Glomerular visceral epithelial cell (primary cell): Measurements from ENCODE around the gene ALOX12B.
A peak's percentile ranks its signal among the peaks of the same experiment; 100 is the strongest.
"Not testable (repeated sequence)": the region's sequence is repeated elsewhere in the genome, so short reads cannot be mapped to it uniquely, and the experiment has no call there.

ENCODE experiments used
- DNase-seq: peaks from one replicate; pipeline ENCODE4 v3.0.0-alpha.2; 2016; ENCODE audit errors: extremely low spot score

Gene ALOX12B

DNA sequence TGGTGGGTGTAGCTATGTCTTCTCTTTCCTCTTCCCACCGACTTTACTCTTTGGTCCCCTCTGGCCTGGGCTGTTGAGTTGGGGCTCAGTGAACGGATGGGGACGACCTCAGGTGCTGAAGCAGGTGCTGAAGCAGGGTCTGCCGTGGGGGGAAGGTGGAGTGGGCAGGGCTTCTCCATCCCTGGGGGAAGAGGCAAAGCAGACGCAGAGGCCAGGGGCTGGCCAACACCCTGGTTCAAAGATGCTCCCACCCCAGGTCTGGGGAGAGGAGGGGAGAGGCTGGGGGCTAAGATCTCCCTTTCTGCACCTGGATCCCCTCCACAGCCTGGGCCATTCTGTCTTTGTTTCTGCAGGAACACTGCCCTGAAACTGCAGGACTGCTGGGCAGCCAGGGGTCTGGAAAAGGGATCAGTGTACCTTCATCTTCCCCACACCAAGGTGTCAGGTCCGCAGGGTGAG is 22.9 kb downstream of the ALOX12B start:
- DNase-seq, result no peak

DNA sequence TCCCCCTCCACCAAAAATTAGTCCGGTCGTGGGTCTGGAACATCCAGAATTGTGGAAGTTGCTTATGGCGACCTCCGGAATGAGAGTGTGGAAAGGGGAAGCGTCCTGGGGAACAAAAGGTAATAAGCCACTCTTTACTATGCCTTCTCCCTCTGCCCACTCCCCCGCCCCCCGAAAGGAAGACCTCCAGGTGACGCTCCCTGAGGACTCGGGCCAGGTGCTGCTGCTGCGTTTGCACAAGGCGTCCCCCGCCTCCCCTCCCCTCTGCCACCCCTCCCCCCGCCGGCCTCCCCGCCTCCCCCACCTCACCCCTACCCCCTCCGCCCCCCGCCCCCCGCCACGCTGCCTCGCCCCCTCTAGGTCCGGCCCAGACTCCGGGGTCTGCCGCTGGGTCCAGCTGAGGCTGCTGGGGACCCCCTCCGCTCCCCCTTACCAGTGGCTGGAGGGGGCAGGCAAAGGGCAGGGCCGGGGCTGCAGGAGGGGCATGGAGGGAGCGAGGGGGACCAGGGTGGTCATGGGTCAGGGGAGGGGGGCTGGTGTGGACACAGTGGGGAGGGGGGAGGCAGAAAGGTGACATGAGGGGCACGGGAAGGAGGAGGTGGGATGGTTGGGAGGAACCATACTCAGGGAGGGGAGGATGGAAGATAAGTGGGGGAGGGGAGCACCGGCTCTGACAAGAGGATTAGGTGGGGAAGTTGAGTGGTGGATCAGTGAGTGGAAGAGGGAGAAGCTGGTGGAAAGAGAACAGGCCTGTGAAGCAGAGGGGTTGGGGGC is 23.6 kb downstream of the ALOX12B start:
- no peak for DNase-seq

- no peak for DNase-seq
Observed at GRCh38 chr17:8062807-8063483, 24.6 kb downstream of the ALOX12B start.

- no peak for DNase-seq
Observed at GRCh38 chr17:8062435-8062806, 25.1 kb downstream of the ALOX12B start.

DNA sequence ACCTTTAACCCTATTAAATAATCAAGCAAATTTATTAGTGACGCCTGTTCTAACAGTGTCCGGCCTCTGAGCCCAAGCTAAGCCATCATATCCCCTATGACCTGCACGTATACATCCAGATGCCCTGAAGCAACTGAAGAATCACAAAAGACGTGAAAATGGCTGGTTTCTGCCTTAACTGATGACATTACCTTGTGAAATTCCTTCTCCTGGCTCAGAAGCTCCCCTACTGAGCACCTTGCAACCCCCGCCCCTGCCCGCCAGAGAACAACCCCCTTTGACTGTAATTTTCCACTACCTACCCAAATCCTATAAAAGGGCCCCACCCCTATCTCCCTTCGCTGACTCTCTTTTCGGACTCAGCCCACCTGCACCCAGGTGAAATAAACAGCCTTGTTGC is 25.7 kb downstream of the ALOX12B start:
- not testable (repeated sequence) for DNase-seq

DNA sequence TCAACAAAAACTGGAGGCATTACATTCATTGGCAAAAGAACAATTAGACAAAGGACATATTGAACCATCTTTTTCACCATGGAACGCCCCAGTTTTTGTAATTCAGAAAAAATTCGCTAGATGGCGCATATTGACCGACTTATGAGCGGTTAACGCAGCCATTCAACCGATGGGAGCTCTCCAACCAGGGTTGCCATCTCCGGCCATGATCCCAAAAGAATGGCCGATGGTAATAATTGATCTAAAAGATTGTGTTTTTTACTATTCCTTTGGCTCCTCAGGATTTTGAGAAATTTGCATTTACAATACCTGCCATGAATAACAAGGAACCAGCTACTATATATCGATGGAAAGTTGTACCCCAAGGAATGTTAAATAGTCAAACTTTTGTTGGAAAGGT is 27.2 kb downstream of the ALOX12B start:
- DNase-seq, result peak; percentile 70

DNA sequence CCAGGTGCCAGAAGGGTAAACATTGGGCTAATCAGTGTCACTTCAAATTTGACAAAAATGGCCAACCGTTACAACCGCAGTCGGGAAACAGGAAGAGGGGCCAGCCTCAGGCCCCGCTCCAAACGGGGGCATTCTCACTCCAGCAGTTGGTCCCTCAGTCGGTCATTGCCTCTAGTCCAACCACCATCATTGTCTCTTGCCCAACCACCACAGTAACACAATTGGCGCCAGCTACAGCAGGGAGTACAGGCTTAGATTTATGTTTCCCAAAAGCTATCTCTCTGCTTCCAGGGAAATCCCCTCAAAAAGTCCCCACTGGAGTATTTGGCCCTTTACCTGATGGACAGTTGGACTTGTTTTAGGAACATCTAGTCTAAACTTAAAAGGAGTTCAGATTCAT is 28.4 kb downstream of the ALOX12B start:
- no peak for DNase-seq

DNA sequence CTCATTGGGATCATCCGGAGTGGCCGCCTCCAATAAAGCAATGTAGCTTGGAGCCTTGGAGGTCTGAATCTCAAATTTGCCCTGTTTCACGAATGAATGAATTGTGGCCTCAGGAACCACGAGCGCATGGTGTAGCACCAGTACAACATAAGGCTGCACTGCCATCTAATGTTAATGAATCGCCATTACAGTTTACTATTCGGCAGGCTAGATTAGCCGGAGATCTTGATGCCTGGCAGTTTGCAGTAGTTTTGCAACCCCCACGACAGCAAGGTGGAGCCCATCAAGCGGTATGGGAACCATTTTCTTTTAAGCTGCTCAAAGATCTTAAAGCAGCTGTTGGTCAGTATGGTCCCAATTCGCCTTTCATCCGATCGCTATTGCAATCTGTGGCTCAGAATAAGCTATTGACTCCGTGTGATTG is 29.8 kb downstream of the ALOX12B start:
- DNase-seq, result peak; percentile 78

- no peak for DNase-seq
Observed at GRCh38 chr17:8056976-8057625, 30.4 kb downstream of the ALOX12B start.

GRCh38 chr17:8056232-8056975 is 31.1 kb downstream of the ALOX12B start:
- peak; percentile 40 for DNase-seq

- no peak for DNase-seq
Observed at GRCh38 chr17:8055851-8056231, 31.7 kb downstream of the ALOX12B start.

DNA sequence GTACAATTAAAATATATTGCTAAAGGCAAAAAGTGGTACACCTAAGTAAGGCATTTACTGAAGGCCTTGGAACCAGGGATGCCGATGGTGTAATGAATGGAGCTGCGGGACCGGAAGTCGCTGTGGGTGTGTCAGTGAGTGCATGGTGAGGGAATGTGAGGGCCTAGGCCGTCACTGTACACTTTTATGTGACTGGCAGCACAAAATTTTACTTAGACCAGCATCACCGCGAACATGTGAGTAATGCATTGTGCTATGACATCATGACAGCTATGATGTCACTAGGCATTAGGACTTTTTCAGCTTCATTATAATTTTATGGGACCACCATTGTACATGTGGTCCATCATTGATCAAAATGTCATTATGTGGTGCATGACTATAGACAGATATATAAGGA is 33.9 kb downstream of the ALOX12B start:
- DNase-seq, result no peak

- DNase-seq, result no peak
Observed at GRCh38 chr17:8052256-8053252, 35.0 kb downstream of the ALOX12B start.

- no peak for DNase-seq
Observed at GRCh38 chr17:8051831-8052230, 35.7 kb downstream of the ALOX12B start.

- no peak for DNase-seq
Observed at GRCh38 chr17:8048736-8049135, 38.8 kb downstream of the ALOX12B start.

GRCh38 chr17:8048236-8048635 is 39.3 kb downstream of the ALOX12B start:
- DNase-seq, result no peak

- DNase-seq, result no peak
Observed at GRCh38 chr17:8047769-8048110, 39.8 kb downstream of the ALOX12B start.

GRCh38 chr17:8046929-8047768 is 40.4 kb downstream of the ALOX12B start:
- DNase-seq, result no peak

DNA sequence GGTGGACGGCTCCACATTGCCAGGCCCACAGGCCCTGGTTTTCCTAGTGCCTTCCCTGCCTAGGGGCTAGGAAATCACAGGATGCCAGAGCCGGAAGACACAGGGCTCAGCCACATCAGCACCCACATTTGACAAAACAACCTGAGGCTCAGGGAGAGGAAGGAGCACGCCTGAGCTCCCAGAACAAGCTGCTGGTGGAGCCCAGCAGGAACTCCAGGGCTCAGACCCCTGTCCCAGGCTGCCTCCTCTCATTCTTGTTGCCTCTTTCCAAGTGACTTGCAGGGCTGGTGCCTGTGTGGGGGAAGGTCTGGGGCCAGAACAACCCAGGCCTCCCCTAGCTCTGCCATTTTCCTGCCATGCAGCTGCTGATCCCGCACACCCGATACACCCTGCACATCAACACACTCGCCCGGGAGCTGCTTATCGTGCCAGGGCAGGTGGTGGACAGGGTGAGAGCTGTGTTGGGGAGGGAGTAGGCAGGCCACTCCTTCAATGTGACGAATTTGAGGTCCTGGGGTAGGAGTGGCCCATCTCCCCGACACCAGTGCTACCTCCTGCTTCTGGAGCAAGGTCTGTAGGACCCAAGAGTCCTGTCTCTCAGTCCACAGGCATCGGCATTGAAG is 41.1 kb downstream of the ALOX12B start:
- DNase-seq, result no peak
